ENCODE measurements around the gene KRT2. TPM values are rescaled to one million over a fixed set of nuclear protein-coding genes. Genes with fewer than 3 reads are reported as not detected.

The KRT2 gene
- polyA plus RNA-seq, 1 experiment = not detected

- CTCF ChIA-PET = no interaction called here
- Histone ChIP-seq H3K4me3 (ENCODE audit: low read depth, low read length) (no peak overlapping the region), H3K9me3 (ENCODE audit: control insufficient read depth, insufficient read depth, low read length) (no peaks in the 10 kb centered on the region), H3K27me3 (ENCODE audit: control insufficient read depth, insufficient read depth, low read length) (peaks cover 15% of the 10 kb centered on the region), H3K27ac (ENCODE audit: low read depth, low read length) (no peak overlapping the region)
- POLR2A ChIA-PET = no interaction called here
- TF ChIP-seq, protein P1, sequence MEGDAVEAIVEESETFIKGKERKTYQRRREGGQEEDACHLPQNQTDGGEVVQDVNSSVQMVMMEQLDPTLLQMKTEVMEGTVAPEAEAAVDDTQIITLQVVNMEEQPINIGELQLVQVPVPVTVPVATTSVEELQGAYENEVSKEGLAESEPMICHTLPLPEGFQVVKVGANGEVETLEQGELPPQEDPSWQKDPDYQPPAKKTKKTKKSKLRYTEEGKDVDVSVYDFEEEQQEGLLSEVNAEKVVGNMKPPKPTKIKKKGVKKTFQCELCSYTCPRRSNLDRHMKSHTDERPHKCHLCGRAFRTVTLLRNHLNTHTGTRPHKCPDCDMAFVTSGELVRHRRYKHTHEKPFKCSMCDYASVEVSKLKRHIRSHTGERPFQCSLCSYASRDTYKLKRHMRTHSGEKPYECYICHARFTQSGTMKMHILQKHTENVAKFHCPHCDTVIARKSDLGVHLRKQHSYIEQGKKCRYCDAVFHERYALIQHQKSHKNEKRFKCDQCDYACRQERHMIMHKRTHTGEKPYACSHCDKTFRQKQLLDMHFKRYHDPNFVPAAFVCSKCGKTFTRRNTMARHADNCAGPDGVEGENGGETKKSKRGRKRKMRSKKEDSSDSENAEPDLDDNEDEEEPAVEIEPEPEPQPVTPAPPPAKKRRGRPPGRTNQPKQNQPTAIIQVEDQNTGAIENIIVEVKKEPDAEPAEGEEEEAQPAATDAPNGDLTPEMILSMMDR (IDR thresholded peaks at IDR 0.05; ENCODE audit: low read depth, low read length) = no peak
- no peak for DNase-seq (ENCODE audit: low read depth, low spot score)
These were observed 10.3 kb upstream of the KRT2 start for GRCh38 chr12:52662093-52662917.

GRCh38 chr12:52661668-52662067 lies 9.7 kb upstream of the KRT2 start:
- peaks cover 16% of the 10 kb centered on the region for H3K27me3 ChIP-seq (ENCODE audit: control insufficient read depth, insufficient read depth, low read length)
- H3K4me3 ChIP-seq (ENCODE audit: low read depth, low read length) = no peak overlapping the region
- CTCF ChIA-PET = no interaction called here
- POLR2A ChIA-PET = no interaction called here
- no peak overlapping the region for H3K27ac ChIP-seq (ENCODE audit: low read depth, low read length)
- H3K9me3 ChIP-seq (ENCODE audit: control insufficient read depth, insufficient read depth, low read length) = no peaks in the 10 kb centered on the region
- TF ChIP-seq, protein P1 (IDR thresholded peaks at IDR 0.05; ENCODE audit: low read depth, low read length) = no peak
- no peak for DNase-seq (ENCODE audit: low read depth, low spot score)

- CTCF ChIA-PET = no interaction called here
- POLR2A ChIA-PET = no interaction called here
- no peak overlapping the region for H3K4me3 ChIP-seq (ENCODE audit: low read depth, low read length)
- peaks cover 16% of the 10 kb centered on the region for H3K27me3 ChIP-seq (ENCODE audit: control insufficient read depth, insufficient read depth, low read length)
- no peaks in the 10 kb centered on the region for H3K9me3 ChIP-seq (ENCODE audit: control insufficient read depth, insufficient read depth, low read length)
- no peak for DNase-seq (ENCODE audit: low read depth, low spot score)
- no peak overlapping the region for H3K27ac ChIP-seq (ENCODE audit: low read depth, low read length)
- TF ChIP-seq, protein P1 (IDR thresholded peaks at IDR 0.05; ENCODE audit: low read depth, low read length) = no peak
These were observed 9.0 kb upstream of the KRT2 start for GRCh38 chr12:52660934-52661499.

DNA sequence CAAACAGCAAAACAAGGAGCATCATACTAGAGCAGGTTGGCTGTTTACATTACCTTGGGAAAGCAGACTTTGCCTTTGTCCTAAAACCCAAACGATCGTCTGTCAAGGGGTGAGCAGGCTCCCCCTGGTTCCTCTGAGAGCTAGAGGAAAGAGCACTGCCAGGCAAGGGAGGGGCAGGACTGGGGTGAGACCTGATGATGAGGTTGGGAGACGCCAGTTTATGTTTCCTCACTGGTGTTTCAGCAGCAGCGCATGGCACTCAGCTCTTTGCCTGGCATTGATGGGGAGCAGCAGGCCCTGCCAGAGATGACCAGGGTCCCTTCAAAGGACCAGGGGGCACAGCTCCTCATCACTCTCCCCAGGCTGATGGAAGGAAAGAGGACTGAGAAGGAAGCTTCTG lies 7.9 kb upstream of the KRT2 start:
- H3K27ac ChIP-seq (ENCODE audit: low read depth, low read length) = no peak overlapping the region
- H3K9me3 ChIP-seq (ENCODE audit: control insufficient read depth, insufficient read depth, low read length) = no peaks in the 10 kb centered on the region
- no peak for DNase-seq (ENCODE audit: low read depth, low spot score)
- H3K27me3 ChIP-seq (ENCODE audit: control insufficient read depth, insufficient read depth, low read length) = peaks cover 14% of the 10 kb centered on the region
- TF ChIP-seq, protein P1 (IDR thresholded peaks at IDR 0.05; ENCODE audit: low read depth, low read length) = no peak
- H3K4me3 ChIP-seq (ENCODE audit: low read depth, low read length) = no peak overlapping the region
- ChIA-PET CTCF (no interaction called here), POLR2A (no interaction called here)

DNA sequence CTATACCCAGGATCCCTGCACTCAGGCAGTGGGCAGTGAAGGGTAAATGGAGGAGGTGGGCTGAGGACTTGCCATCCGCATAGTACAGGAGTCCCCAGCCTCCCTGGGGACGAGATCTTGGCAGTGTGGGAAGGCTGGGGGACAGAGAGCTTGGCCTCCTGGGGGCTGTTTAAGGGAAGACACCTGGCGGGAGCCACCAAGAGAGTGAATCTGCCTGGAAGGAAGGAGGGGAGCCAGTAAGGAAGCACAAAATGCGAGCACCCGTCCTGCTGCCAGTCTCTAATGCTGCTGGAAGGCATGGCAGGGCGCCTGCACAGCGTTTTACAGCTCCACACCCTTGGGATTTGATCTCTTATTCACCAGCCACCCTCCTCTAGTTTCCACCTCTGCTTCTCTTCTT lies 7.4 kb upstream of the KRT2 start:
- Histone ChIP-seq H3K27ac (ENCODE audit: low read depth, low read length) (no peak overlapping the region), H3K9me3 (ENCODE audit: control insufficient read depth, insufficient read depth, low read length) (no peaks in the 10 kb centered on the region), H3K4me3 (ENCODE audit: low read depth, low read length) (no peak overlapping the region), H3K27me3 (ENCODE audit: control insufficient read depth, insufficient read depth, low read length) (peaks cover 14% of the 10 kb centered on the region)
- ChIA-PET POLR2A (no interaction called here), CTCF (no interaction called here)
- TF ChIP-seq, protein P1 (IDR thresholded peaks at IDR 0.05; ENCODE audit: low read depth, low read length) = no peak
- no peak for DNase-seq (ENCODE audit: low read depth, low spot score)
